ENCODE results near the gene RXFP4. TPM values are rescaled to one million over a fixed set of nuclear protein-coding genes. Genes with fewer than 3 reads are reported as not detected.
A peak's percentile ranks its signal among the peaks of the same experiment; 100 is the strongest.

RXFP4 gene
- total and polyA plus RNA-seq, 9 of the 15 experiments (the other 6 are each of a cell fraction or from before 2014, with no cell fraction given), result 0.64 TPM; not detected in 8

DNA sequence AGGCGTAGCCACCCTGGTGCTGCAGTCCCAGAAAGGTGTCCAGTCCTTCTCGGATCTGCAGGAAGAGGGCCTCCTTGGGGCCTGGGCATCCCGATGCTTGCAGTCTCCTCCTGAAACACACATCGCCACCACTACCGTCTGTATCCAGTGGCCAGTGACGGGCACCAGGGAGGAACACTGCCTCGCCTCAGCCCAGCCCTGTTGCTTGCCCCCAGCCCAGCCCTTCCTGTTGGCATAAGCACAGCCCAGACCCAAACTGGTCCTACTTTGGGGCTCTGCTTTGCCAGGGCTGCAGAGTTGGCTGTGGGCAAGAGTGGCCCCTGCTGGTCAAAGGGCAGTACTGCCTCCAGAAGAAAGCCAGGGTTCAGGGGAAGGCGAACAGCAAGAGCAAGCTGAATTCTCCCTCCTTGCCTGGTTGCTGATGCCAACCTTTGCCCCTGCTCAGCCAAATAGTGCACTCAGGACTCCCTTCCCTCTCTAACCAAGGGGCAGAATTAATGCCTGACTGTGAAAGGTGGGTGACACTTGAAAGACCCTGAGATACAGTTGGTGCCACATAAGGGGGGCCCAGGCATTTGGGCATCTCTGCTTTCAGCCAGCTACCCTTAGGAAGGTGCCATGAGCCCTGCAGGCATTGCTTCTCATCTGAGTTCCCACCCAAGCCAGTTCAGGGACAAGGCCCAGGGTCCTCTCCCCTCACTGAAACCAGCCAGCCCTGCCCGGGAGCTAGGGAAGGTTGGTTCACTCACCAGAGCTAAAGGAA is 48.0 kb downstream of the RXFP4 start (continued):
- TF ChIP-seq, protein P1, sequence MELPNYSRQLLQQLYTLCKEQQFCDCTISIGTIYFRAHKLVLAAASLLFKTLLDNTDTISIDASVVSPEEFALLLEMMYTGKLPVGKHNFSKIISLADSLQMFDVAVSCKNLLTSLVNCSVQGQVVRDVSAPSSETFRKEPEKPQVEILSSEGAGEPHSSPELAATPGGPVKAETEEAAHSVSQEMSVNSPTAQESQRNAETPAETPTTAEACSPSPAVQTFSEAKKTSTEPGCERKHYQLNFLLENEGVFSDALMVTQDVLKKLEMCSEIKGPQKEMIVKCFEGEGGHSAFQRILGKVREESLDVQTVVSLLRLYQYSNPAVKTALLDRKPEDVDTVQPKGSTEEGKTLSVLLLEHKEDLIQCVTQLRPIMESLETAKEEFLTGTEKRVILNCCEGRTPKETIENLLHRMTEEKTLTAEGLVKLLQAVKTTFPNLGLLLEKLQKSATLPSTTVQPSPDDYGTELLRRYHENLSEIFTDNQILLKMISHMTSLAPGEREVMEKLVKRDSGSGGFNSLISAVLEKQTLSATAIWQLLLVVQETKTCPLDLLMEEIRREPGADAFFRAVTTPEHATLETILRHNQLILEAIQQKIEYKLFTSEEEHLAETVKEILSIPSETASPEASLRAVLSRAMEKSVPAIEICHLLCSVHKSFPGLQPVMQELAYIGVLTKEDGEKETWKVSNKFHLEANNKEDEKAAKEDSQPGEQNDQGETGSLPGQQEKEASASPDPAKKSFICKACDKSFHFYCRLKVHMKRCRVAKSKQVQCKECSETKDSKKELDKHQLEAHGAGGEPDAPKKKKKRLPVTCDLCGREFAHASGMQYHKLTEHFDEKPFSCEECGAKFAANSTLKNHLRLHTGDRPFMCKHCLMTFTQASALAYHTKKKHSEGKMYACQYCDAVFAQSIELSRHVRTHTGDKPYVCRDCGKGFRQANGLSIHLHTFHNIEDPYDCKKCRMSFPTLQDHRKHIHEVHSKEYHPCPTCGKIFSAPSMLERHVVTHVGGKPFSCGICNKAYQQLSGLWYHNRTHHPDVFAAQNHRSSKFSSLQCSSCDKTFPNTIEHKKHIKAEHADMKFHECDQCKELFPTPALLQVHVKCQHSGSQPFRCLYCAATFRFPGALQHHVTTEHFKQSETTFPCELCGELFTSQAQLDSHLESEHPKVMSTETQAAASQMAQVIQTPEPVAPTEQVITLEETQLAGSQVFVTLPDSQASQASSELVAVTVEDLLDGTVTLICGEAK (IDR thresholded peaks at IDR 0.05), result no peak
- TF ChIP-seq, protein P1 (CRISPR knock-in tag; IDR thresholded peaks at IDR 0.05), result no peak
- TF ChIP-seq, protein P2, sequence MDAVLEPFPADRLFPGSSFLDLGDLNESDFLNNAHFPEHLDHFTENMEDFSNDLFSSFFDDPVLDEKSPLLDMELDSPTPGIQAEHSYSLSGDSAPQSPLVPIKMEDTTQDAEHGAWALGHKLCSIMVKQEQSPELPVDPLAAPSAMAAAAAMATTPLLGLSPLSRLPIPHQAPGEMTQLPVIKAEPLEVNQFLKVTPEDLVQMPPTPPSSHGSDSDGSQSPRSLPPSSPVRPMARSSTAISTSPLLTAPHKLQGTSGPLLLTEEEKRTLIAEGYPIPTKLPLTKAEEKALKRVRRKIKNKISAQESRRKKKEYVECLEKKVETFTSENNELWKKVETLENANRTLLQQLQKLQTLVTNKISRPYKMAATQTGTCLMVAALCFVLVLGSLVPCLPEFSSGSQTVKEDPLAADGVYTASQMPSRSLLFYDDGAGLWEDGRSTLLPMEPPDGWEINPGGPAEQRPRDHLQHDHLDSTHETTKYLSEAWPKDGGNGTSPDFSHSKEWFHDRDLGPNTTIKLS (IDR thresholded peaks at IDR 0.05; ENCODE audit: borderline replicate concordance, low read depth), result no peak
- TF ChIP-seq RBM34 (IDR thresholded peaks at IDR 0.05; ENCODE audit: borderline replicate concordance, insufficient read depth, low read length) (no peak), ZNF146 (CRISPR knock-in tag; IDR thresholded peaks at IDR 0.05; ENCODE audit: unreplicated experiment) (no peak), ZNF644 (tag; IDR thresholded peaks at IDR 0.05; ENCODE audit: low read depth) (no peak)
- TF ChIP-seq, protein P3, sequence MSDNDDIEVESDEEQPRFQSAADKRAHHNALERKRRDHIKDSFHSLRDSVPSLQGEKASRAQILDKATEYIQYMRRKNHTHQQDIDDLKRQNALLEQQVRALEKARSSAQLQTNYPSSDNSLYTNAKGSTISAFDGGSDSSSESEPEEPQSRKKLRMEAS (CRISPR knock-in tag; IDR thresholded peaks at IDR 0.05), result peak; percentile 37; the same call in 1 of the 2 replicates
